ENCODE measurements around the gene IGSF5. TPM values are rescaled to one million over a fixed set of nuclear protein-coding genes. Genes with fewer than 3 reads are reported as not detected.

The IGSF5 gene
- total and polyA plus RNA-seq, 2 donors (not counting 1 experiment from before 2014, with no cell fraction given) = not detected

DNA sequence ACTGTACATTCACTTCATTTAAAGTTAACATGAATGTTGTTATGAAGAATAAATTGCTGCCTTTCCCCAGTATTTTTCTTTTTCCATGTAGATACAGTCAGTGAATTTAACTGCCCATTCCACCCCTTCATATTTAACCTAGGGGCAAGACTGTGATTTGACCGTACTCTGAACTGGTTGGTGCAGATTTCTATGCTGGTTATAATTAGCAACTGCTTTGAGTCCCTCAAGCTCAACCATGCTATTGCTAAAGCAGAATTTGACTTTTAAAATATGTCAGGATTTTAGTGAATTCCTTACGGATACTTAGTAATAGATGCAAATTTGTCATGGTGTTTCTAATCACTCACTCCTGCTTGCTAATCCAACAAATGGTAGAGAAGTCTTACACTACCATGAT, 57.2 kb downstream of the IGSF5 start:
- H2AFZ ChIP-seq (ENCODE audit: low read length) = no peak overlapping the region
- H3K4me1 ChIP-seq (ENCODE audit: control insufficient read depth, extremely low read depth, insufficient read depth, low read length) = no peaks in the 10 kb centered on the region
- no peaks in the 10 kb centered on the region for H3K27me3 ChIP-seq (ENCODE audit: control insufficient read depth, insufficient read depth, low read length)
- no peak overlapping the region for H3K4me3 ChIP-seq (replicated peaks in 1 of 4; ENCODE audit: control extremely low read depth in 1 of 4, insufficient read depth in 1 of 4, low read depth in 3 of 4, low read length in 4 of 4)
- no peak overlapping the region for H3K27ac ChIP-seq (ENCODE audit: insufficient read depth, low read length)
- no peak for DNase-seq (ENCODE audit: low read depth in 2 of 2)
- H3K4me2 ChIP-seq (ENCODE audit: extremely low read depth, insufficient read depth, low read length) = no peak overlapping the region
- no peaks in the 10 kb centered on the region for H4K20me1 ChIP-seq (ENCODE audit: control insufficient read depth, extremely low read depth, insufficient read depth, low read length)
- TF ChIP-seq EZH2 (IDR thresholded peaks at IDR 0.05; ENCODE audit: low read length, missing control alignments) = no peak
- TF ChIP-seq, protein P1, sequence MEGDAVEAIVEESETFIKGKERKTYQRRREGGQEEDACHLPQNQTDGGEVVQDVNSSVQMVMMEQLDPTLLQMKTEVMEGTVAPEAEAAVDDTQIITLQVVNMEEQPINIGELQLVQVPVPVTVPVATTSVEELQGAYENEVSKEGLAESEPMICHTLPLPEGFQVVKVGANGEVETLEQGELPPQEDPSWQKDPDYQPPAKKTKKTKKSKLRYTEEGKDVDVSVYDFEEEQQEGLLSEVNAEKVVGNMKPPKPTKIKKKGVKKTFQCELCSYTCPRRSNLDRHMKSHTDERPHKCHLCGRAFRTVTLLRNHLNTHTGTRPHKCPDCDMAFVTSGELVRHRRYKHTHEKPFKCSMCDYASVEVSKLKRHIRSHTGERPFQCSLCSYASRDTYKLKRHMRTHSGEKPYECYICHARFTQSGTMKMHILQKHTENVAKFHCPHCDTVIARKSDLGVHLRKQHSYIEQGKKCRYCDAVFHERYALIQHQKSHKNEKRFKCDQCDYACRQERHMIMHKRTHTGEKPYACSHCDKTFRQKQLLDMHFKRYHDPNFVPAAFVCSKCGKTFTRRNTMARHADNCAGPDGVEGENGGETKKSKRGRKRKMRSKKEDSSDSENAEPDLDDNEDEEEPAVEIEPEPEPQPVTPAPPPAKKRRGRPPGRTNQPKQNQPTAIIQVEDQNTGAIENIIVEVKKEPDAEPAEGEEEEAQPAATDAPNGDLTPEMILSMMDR (conservative IDR thresholded peaks at IDR 0.05 in 1 of 2, IDR thresholded peaks at IDR 0.05 in 1 of 2; ENCODE audit: low read depth in 1 of 2, low read length in 2 of 2) = no peak
- H3K36me3 ChIP-seq (ENCODE audit: control insufficient read depth, insufficient read depth, low read length) = no peaks in the 10 kb centered on the region
- H3K9me3 ChIP-seq (ENCODE audit: control insufficient read depth, insufficient read depth, low read depth, low read length) = no peaks in the 10 kb centered on the region
- H3K9ac ChIP-seq (ENCODE audit: insufficient read depth, low read length) = no peak overlapping the region
- no peaks in the 10 kb centered on the region for H3K79me2 ChIP-seq (ENCODE audit: control insufficient read depth, insufficient read depth, low read length)

DNA sequence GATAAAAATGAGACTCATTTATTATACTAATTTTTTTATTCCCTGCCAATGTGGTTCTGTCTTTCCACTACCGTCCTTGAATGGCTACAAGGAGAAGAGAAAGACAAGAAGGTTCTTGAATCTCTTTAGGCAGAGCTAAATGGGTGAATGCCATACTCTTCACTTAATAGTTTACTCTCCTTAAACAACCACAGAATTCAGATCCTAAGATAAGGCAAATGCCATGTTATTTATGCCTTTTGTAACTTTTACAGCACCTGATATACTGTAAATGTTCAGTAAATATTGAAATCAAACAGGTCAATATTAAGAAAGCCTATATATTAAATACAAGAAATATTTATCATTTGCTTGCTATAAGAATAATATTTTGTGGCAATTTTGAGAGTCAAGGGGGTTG, 58.4 kb downstream of the IGSF5 start:
- H3K4me3 ChIP-seq (replicated peaks in 1 of 4; ENCODE audit: control extremely low read depth in 1 of 4, insufficient read depth in 1 of 4, low read depth in 3 of 4, low read length in 4 of 4) = no peak overlapping the region
- TF ChIP-seq EZH2 (IDR thresholded peaks at IDR 0.05; ENCODE audit: low read length, missing control alignments) = no peak

DNA sequence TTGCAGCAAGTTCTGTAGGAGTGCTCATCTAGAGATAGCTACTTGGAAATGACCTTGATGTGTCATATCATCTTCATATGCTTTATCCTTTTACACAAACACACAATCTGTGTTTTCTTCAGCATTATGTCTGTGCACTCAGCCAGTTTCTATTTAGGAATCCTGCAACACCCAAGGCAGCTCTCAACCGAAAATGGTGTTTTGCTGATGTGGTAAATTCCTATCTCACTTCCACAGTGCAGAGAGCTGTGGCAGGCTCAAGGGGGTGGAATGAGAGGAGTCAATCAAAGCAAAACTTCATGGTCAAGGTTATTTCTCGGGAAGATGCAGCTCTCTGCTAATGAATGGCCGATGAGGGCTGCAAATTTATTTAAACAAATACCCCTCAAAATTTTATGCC, 59.3 kb downstream of the IGSF5 start:
- no peaks in the 10 kb centered on the region for H3K4me1 ChIP-seq (ENCODE audit: control insufficient read depth, extremely low read depth, insufficient read depth, low read length)
- H3K4me3 ChIP-seq (replicated peaks in 1 of 4; ENCODE audit: control extremely low read depth in 1 of 4, insufficient read depth in 1 of 4, low read depth in 3 of 4, low read length in 4 of 4) = no peak overlapping the region
- no peak overlapping the region for H2AFZ ChIP-seq (ENCODE audit: low read length)
- no peaks in the 10 kb centered on the region for H3K79me2 ChIP-seq (ENCODE audit: control insufficient read depth, insufficient read depth, low read length)
- no peak for DNase-seq (ENCODE audit: low read depth in 2 of 2)
- H3K27me3 ChIP-seq (ENCODE audit: control insufficient read depth, insufficient read depth, low read length) = no peaks in the 10 kb centered on the region
- no peak overlapping the region for H3K9ac ChIP-seq (ENCODE audit: insufficient read depth, low read length)
- H3K27ac ChIP-seq (ENCODE audit: insufficient read depth, low read length) = no peak overlapping the region
- TF ChIP-seq EZH2 (IDR thresholded peaks at IDR 0.05; ENCODE audit: low read length, missing control alignments) = no peak
- TF ChIP-seq, protein P1 (conservative IDR thresholded peaks at IDR 0.05 in 1 of 2, IDR thresholded peaks at IDR 0.05 in 1 of 2; ENCODE audit: low read depth in 1 of 2, low read length in 2 of 2) = no peak
- H3K36me3 ChIP-seq (ENCODE audit: control insufficient read depth, insufficient read depth, low read length) = no peaks in the 10 kb centered on the region
- no peaks in the 10 kb centered on the region for H3K9me3 ChIP-seq (ENCODE audit: control insufficient read depth, insufficient read depth, low read depth, low read length)
- H3K4me2 ChIP-seq (ENCODE audit: extremely low read depth, insufficient read depth, low read length) = no peak overlapping the region
- no peaks in the 10 kb centered on the region for H4K20me1 ChIP-seq (ENCODE audit: control insufficient read depth, extremely low read depth, insufficient read depth, low read length)

More for the DNA sequence above, 58.4 kb downstream of the IGSF5 start:
- Histone ChIP-seq H3K9me3 (ENCODE audit: control insufficient read depth, insufficient read depth, low read depth, low read length) (no peaks in the 10 kb centered on the region), H3K27me3 (ENCODE audit: control insufficient read depth, insufficient read depth, low read length) (no peaks in the 10 kb centered on the region), H3K9ac (ENCODE audit: insufficient read depth, low read length) (no peak overlapping the region), H2AFZ (ENCODE audit: low read length) (no peak overlapping the region), H3K4me1 (ENCODE audit: control insufficient read depth, extremely low read depth, insufficient read depth, low read length) (no peaks in the 10 kb centered on the region), H3K79me2 (ENCODE audit: control insufficient read depth, insufficient read depth, low read length) (no peaks in the 10 kb centered on the region), H4K20me1 (ENCODE audit: control insufficient read depth, extremely low read depth, insufficient read depth, low read length) (no peaks in the 10 kb centered on the region), H3K36me3 (ENCODE audit: control insufficient read depth, insufficient read depth, low read length) (no peaks in the 10 kb centered on the region), H3K4me2 (ENCODE audit: extremely low read depth, insufficient read depth, low read length) (no peak overlapping the region), H3K27ac (ENCODE audit: insufficient read depth, low read length) (no peak overlapping the region)
- no peak for DNase-seq (ENCODE audit: low read depth in 2 of 2)

All from fibroblast of lung (primary cell).